ENCODE results near the gene CYP1B1. TPM values are rescaled to one million over a fixed set of nuclear protein-coding genes. Genes with fewer than 3 reads are reported as not detected.

The CYP1B1 gene
- total RNA-seq, 1 experiment from 2014 or later: 2.6 TPM

DNA sequence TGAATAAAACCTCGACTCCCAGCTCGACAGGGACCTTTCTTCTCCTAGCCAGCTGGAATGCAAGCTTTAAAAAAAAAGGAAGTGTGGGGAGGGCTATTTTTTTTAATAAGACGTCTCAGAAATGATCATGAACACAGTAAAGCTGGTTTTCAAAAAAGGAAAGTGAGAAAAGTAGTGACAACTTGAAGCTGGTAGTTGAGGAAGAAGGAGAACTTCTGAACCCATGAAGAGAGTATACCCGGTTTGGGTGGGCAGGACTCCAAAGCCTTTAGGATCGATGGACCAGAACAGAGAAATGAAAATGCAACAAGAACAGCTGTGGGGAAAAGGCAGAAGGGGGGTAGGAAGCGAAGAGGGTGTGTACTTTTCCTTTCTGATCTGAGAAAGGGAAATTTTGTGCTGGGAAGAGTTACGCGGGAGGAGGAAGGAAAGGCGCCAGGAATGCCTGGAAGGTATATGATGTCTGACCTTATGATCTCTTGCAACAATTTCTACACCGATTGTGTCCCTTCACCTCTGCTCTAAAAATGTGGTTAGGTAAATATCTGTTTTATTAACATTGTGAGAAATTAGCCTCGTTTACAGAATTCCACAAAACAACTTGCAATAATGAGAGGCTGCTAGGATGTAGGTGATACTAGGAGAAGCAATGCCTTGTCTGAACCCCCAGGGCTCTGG is 22.6 kb upstream of the CYP1B1 start:
- CTCF ChIA-PET: no interaction called here
- Histone ChIP-seq H3K36me3 (ENCODE audit: control insufficient read depth in 1 of 2, insufficient read depth in 2 of 2, low read length in 2 of 2) (no peaks in the 10 kb centered on the region), H3K27ac (ENCODE audit: low read depth, low read length) (no peak overlapping the region), H3K9me3 (ENCODE audit: control insufficient read depth in 1 of 2, insufficient read depth in 1 of 2, low read depth in 1 of 2, low read length in 2 of 2) (no peaks in the 10 kb centered on the region), H3K79me2 (ENCODE audit: insufficient read depth, low read length) (no peaks in the 10 kb centered on the region), H3K9me2 (ENCODE audit: insufficient read depth) (no peaks in the 10 kb centered on the region), H3K9ac (ENCODE audit: low read length) (no peak overlapping the region), H3K4me1 (ENCODE audit: control insufficient read depth in 1 of 2, insufficient read depth in 2 of 2, low read length in 2 of 2) (no peaks in the 10 kb centered on the region), H3K4me3 (replicated peaks in 1 of 2; ENCODE audit: low read depth in 1 of 2, low read length in 2 of 2) (no peak overlapping the region), H2AFZ (ENCODE audit: low read depth, low read length, poor library complexity, severe bottlenecking) (no peak overlapping the region), H4K20me1 (ENCODE audit: insufficient read depth) (no peaks in the 10 kb centered on the region), H3K27me3 (ENCODE audit: insufficient read depth, low read length) (no peaks in the 10 kb centered on the region), H3K4me2 (ENCODE audit: low read length) (no peak overlapping the region)
- ATAC-seq (no peak), DNase-seq (ENCODE audit: low read depth, low spot score) (no peak)
- TF ChIP-seq CEBPB (IDR thresholded peaks at IDR 0.05; ENCODE audit: low read depth): no peak
- no peak for TF ChIP-seq POLR2A (IDR thresholded peaks at IDR 0.05; ENCODE audit: borderline replicate concordance, extremely low read depth, insufficient read depth, insufficient read length)
- TF ChIP-seq JUND (IDR thresholded peaks at IDR 0.05): no peak
- TF ChIP-seq FOSL1 (IDR thresholded peaks at IDR 0.05; ENCODE audit: low read depth): no peak
- TF ChIP-seq CBX3 (IDR thresholded peaks at IDR 0.05; ENCODE audit: low read depth): no peak
- no peak for TF ChIP-seq POLR2AphosphoS5 (IDR thresholded peaks at IDR 0.05; ENCODE audit: low read depth, low read length)
- no peak for TF ChIP-seq ZFX (IDR thresholded peaks at IDR 0.05)
- no peak for TF ChIP-seq ZBTB33 (IDR thresholded peaks at IDR 0.05; ENCODE audit: extremely low read depth, insufficient replicate concordance, low read length)
- TF ChIP-seq ATF3 (IDR thresholded peaks at IDR 0.05): no peak
- RAD21 ChIA-PET (ENCODE audit: low non-redundant PET in 1 of 2, low total read pairs in 2 of 2, uncharacterized antibody in 2 of 2, unreplicated experiment in 2 of 2): no interaction called here
- POLR2A ChIA-PET: no interaction called here
- intact Hi-C loops (cut with micrococcal nuclease): no loop called here
- no TSS peak for BruUV-seq (replicated peaks)

- TF ChIP-seq EZH2 (IDR thresholded peaks at IDR 0.05): no peak
- TF ChIP-seq ELF1 (IDR thresholded peaks at IDR 0.05; ENCODE audit: borderline replicate concordance, low read depth): no peak
- TF ChIP-seq ATF3 (IDR thresholded peaks at IDR 0.05): no peak
- TF ChIP-seq ZBTB33 (IDR thresholded peaks at IDR 0.05; ENCODE audit: extremely low read depth, insufficient replicate concordance, low read length): no peak
- no peak for TF ChIP-seq POLR2AphosphoS5 (IDR thresholded peaks at IDR 0.05; ENCODE audit: low read depth, low read length)
- intact Hi-C loops (cut with micrococcal nuclease): no loop called here
- BruUV-seq (replicated peaks): no TSS peak
- no peak overlapping the region for H3K4me3 ChIP-seq (replicated peaks in 1 of 2; ENCODE audit: low read depth in 1 of 2, low read length in 2 of 2)
- H3K4me1 ChIP-seq (ENCODE audit: control insufficient read depth in 1 of 2, insufficient read depth in 2 of 2, low read length in 2 of 2): no peaks in the 10 kb centered on the region
- no peak for DNase-seq (ENCODE audit: low read depth, low spot score)
- no peaks in the 10 kb centered on the region for H4K20me1 ChIP-seq (ENCODE audit: insufficient read depth)
- CTCF ChIA-PET: no interaction called here
- POLR2A ChIA-PET: no interaction called here
- no peak overlapping the region for H3K27ac ChIP-seq (ENCODE audit: low read depth, low read length)
- no peaks in the 10 kb centered on the region for H3K79me2 ChIP-seq (ENCODE audit: insufficient read depth, low read length)
- RAD21 ChIA-PET (ENCODE audit: low non-redundant PET in 1 of 2, low total read pairs in 2 of 2, uncharacterized antibody in 2 of 2, unreplicated experiment in 2 of 2): no interaction called here
- no peaks in the 10 kb centered on the region for H3K9me3 ChIP-seq (ENCODE audit: control insufficient read depth in 1 of 2, insufficient read depth in 1 of 2, low read depth in 1 of 2, low read length in 2 of 2)
- H3K36me3 ChIP-seq (ENCODE audit: control insufficient read depth in 1 of 2, insufficient read depth in 2 of 2, low read length in 2 of 2): no peaks in the 10 kb centered on the region
- H3K4me2 ChIP-seq (ENCODE audit: low read length): no peak overlapping the region
- H3K9ac ChIP-seq (ENCODE audit: low read length): no peak overlapping the region
- no peaks in the 10 kb centered on the region for H3K9me2 ChIP-seq (ENCODE audit: insufficient read depth)
- no peaks in the 10 kb centered on the region for H3K27me3 ChIP-seq (ENCODE audit: insufficient read depth, low read length)
- H2AFZ ChIP-seq (ENCODE audit: low read depth, low read length, poor library complexity, severe bottlenecking): no peak overlapping the region
- ATAC-seq: no peak
These were observed 22.0 kb upstream of the CYP1B1 start for GRCh38 chr2:38097988-38098385.
